ENCODE data around the gene CARD9. TPM values are rescaled to one million over a fixed set of nuclear protein-coding genes. Genes with fewer than 3 reads are reported as not detected.
A peak's percentile ranks its signal among the peaks of the same experiment; 100 is the strongest.

The CARD9 gene
- total RNA-seq, 1 donor from 2014 or later: 15.0 TPM

- DNase-seq: no peak
- TF ChIP-seq, protein P1, sequence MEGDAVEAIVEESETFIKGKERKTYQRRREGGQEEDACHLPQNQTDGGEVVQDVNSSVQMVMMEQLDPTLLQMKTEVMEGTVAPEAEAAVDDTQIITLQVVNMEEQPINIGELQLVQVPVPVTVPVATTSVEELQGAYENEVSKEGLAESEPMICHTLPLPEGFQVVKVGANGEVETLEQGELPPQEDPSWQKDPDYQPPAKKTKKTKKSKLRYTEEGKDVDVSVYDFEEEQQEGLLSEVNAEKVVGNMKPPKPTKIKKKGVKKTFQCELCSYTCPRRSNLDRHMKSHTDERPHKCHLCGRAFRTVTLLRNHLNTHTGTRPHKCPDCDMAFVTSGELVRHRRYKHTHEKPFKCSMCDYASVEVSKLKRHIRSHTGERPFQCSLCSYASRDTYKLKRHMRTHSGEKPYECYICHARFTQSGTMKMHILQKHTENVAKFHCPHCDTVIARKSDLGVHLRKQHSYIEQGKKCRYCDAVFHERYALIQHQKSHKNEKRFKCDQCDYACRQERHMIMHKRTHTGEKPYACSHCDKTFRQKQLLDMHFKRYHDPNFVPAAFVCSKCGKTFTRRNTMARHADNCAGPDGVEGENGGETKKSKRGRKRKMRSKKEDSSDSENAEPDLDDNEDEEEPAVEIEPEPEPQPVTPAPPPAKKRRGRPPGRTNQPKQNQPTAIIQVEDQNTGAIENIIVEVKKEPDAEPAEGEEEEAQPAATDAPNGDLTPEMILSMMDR (IDR thresholded peaks at IDR 0.05): no peak
- intact Hi-C loops (cut with DNase I): no loop called here
These were observed 5.3 kb downstream of the CARD9 start for GRCh38 chr9:136368190-136368589.

GRCh38 chr9:136367296-136368145 lies 5.9 kb downstream of the CARD9 start:
- H3K36me3 ChIP-seq: no peaks in the 10 kb centered on the region
- TF ChIP-seq, protein P1 (IDR thresholded peaks at IDR 0.05): no peak
- H3K27ac ChIP-seq: no peak overlapping the region
- no peak overlapping the region for H3K4me3 ChIP-seq
- intact Hi-C loops (cut with DNase I): no loop called here
- H3K4me1 ChIP-seq: peaks cover 23% of the 10 kb centered on the region
- no peaks in the 10 kb centered on the region for H3K27me3 ChIP-seq (ENCODE audit: low read depth)
- DNase-seq (no peak), ATAC-seq (no peak)
- no peaks in the 10 kb centered on the region for H3K9me3 ChIP-seq

More at GRCh38 chr9:136368190-136368589, 5.3 kb downstream of the CARD9 start:
- no peak overlapping the region for H3K27ac ChIP-seq
- peaks cover 23% of the 10 kb centered on the region for H3K4me1 ChIP-seq
- no peaks in the 10 kb centered on the region for H3K9me3 ChIP-seq
- ATAC-seq: no peak
- no peak overlapping the region for H3K4me3 ChIP-seq
- H3K36me3 ChIP-seq: no peaks in the 10 kb centered on the region
- no peaks in the 10 kb centered on the region for H3K27me3 ChIP-seq (ENCODE audit: low read depth)

DNA sequence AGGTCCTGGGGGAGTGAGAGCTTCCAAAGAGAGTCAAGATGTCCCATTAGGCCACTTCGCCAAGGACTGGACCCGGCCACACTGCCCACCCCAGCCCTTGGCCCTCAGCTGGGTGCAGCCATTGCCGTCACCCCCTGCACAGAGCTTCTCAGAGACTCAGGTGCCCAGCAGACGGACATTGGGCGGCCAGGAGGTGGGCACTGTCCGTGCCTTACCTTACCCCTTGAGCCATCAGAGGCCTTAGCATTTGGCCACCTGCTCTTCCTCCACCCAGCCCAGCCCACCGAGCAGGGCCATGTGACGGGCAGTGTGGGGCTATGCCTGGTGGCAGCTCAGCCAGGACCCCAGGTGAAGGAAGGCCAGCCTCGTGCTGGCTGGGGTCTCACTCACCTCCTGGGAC lies 6.6 kb downstream of the CARD9 start:
- TF ChIP-seq, protein P1 (IDR thresholded peaks at IDR 0.05): no peak
- DNase-seq (no peak), ATAC-seq (no peak)

DNA sequence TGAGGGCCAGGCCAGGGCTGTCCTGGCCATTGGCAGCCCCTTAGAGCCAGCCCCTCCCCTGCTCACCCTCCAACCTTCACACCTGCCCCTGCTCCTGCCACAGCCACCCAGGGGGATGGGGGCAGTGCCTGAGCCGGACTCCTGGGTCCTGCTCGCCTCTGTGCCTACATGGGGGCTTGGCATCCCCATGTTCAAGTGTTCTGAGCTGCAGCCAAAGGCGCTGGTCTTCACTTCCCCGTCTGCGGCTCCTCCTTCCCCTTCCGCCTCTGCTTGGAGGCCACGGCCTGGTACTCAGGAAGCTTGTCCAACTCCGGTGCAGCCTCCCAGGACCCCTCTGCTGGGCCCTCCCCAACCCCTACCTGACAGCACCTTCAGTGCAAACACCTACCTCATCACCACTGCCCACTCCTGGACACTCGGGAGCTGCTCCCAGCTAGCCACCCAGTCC lies 7.7 kb downstream of the CARD9 start:
- Histone ChIP-seq H3K4me3 (no peak overlapping the region), H3K4me1 (peaks cover 28% of the 10 kb centered on the region), H3K27ac (peak overlapping the region; percentile 21), H3K27me3 (ENCODE audit: low read depth) (no peaks in the 10 kb centered on the region), H3K9me3 (no peaks in the 10 kb centered on the region), H3K36me3 (no peaks in the 10 kb centered on the region)
- TF ChIP-seq, protein P1 (IDR thresholded peaks at IDR 0.05): no peak
- intact Hi-C loops (cut with DNase I): no loop called here
- ATAC-seq (no peak), DNase-seq (peak; percentile 75)

More for the DNA sequence above, 6.6 kb downstream of the CARD9 start:
- Histone ChIP-seq H3K9me3 (no peaks in the 10 kb centered on the region), H3K36me3 (no peaks in the 10 kb centered on the region), H3K27ac (no peak overlapping the region), H3K27me3 (ENCODE audit: low read depth) (no peaks in the 10 kb centered on the region), H3K4me1 (peaks cover 23% of the 10 kb centered on the region), H3K4me3 (no peak overlapping the region)
- intact Hi-C loops (cut with DNase I): no loop called here

DNA sequence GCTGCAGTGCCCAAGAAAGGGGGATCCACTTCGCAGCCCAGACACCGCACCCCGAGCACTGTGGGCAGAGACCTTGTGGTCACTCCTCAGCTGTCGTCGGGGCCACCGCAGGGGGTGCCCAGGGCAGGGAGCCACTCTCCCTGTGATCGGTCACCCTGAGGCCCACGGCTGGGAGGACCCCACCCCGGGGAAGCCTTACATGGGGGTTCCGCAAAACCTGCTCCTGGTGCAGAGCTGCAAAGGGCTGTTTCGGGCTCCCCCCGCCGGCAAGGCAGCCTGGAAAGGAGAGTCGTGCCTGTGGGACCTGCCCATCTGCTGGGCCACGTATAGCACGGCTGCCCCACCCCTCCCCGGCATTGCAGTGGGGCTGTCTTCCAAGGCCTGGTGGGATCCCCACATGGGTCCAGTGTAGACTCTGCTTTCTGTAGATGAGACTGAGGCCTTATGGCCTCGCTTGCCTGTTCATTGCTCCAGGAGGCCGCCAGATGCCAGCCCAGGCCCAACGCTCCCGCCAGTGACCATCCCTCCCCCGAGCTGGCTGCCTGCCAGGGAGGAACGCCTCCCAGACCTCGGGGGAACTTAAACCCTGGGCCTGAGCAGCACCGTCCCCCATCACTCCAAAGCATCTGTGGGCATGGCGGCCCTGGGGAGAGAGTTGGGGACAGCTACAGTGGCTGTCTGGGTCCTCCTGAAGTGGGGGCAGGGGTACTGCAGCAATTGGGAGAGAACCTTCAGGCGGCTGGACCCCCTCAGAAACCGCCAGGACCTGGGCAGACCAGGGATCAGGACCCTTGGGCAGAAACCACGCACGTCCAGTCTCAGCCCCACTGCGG lies 8.3 kb downstream of the CARD9 start:
- Histone ChIP-seq H3K27me3 (ENCODE audit: low read depth) (no peaks in the 10 kb centered on the region), H3K36me3 (no peaks in the 10 kb centered on the region), H3K4me3 (no peak overlapping the region), H3K4me1 (peaks cover 28% of the 10 kb centered on the region), H3K27ac (no peak overlapping the region), H3K9me3 (no peaks in the 10 kb centered on the region)
- intact Hi-C loops (cut with DNase I): no loop called here
- DNase-seq (no peak), ATAC-seq (no peak)
- TF ChIP-seq, protein P1 (IDR thresholded peaks at IDR 0.05): no peak
